Right atrium auricular region (tissue), 2 donors: ENCODE data around the gene ADAMTS14. TPM values are rescaled to one million over a fixed set of nuclear protein-coding genes. Genes with fewer than 3 reads are reported as not detected.
"Not testable (repeated sequence)": the region's sequence is repeated elsewhere in the genome, so short reads cannot be mapped to it uniquely, and the experiment has no call there.

Experiments
- DNase-seq: peaks from one replicate; pipeline ENCODE4 v3.0.0-alpha.2; 2019; ENCODE audit warnings: low spot score
- H3K27ac ChIP-seq, 2 donors: fragments of 200-600 bp; sonication (generic); 1 replicate in 1 of 2; 2 replicates in 1 of 2; pipeline ENCODE4 v1.5.1; 2016 to 2019
- H3K27me3 ChIP-seq, 2 donors: fragments of 200-600 bp; sonication (generic); one replicate each; pipeline versions ENCODE4 v1.5.1 to v1.6.0; 2017 to 2019
- H3K36me3 ChIP-seq: fragments of 200-600 bp; sonication (generic); one replicate; pipeline ENCODE4 v1.5.1; 2016
- H3K4me1 ChIP-seq, 2 donors: fragments of 200-600 bp; sonication (generic); one replicate each; pipeline versions ENCODE4 v1.5.1 to v1.6.0; 2017 to 2019
- H3K4me3 ChIP-seq, 2 donors: fragments of 200-600 bp; sonication (generic); 1 replicate in 1 of 2; 2 replicates in 1 of 2; pipeline ENCODE4 v1.5.1; 2017 to 2019; ENCODE audit warnings: mild to moderate bottlenecking in 1 of 2, moderate library complexity in 1 of 2
- H3K9me3 ChIP-seq, 2 donors: fragments of 200-600 bp; sonication (generic); one replicate each; pipeline ENCODE4 v1.5.1; 2019
- total RNA-seq, 2 donors: library from RNA; depleted of rRNA; stranded (reverse); fragments of >200 nt; gene quantifications; one replicate each; pipeline ENCODE4 v1.1.0, GENCODE V29; 2016
- TF ChIP-seq, protein P1 (sequence below), 2 donors: fragments of 200-600 bp; sonication (generic); IDR thresholded peaks; one replicate each; pipeline ENCODE4 v1.5.1; 2019; ENCODE audit warnings: antibody characterized with exemption in 2 of 2

Gene ADAMTS14
- total RNA-seq, 2 donors from 2014 or later = not detected

DNA sequence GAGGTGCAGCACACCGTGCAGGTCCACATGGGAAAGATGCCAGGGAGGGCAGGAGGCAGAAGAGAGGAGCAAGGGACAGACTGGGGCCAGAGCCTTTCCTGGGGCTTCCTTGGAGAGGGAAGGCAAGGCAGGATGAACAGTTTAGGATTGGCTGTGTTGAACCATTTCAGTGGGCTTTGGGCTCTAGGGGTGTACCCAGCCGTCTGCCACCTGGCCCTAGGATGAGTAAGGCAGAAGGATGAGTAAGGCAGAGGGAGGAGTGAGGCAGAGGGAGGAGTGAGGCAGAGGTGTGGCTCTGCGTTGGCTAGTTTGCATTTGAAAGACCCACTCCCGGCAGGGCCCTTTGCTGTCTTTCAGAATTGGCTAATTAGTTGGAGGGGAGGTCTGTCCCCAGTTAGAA lies 38.3 kb upstream of the ADAMTS14 start:
- peaks cover 0 to 6% of the 10 kb centered on the region in 2 donors for H3K9me3 ChIP-seq
- H3K36me3 ChIP-seq = no peaks in the 10 kb centered on the region
- H3K4me3 ChIP-seq = no peak overlapping the region
- no peaks in the 10 kb centered on the region for H3K4me1 ChIP-seq
- TF ChIP-seq, protein P1, sequence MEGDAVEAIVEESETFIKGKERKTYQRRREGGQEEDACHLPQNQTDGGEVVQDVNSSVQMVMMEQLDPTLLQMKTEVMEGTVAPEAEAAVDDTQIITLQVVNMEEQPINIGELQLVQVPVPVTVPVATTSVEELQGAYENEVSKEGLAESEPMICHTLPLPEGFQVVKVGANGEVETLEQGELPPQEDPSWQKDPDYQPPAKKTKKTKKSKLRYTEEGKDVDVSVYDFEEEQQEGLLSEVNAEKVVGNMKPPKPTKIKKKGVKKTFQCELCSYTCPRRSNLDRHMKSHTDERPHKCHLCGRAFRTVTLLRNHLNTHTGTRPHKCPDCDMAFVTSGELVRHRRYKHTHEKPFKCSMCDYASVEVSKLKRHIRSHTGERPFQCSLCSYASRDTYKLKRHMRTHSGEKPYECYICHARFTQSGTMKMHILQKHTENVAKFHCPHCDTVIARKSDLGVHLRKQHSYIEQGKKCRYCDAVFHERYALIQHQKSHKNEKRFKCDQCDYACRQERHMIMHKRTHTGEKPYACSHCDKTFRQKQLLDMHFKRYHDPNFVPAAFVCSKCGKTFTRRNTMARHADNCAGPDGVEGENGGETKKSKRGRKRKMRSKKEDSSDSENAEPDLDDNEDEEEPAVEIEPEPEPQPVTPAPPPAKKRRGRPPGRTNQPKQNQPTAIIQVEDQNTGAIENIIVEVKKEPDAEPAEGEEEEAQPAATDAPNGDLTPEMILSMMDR (IDR thresholded peaks at IDR 0.05) = no peak
- no peak overlapping the region for H3K27ac ChIP-seq
- DNase-seq = no peak
- no peaks in the 10 kb centered on the region for H3K27me3 ChIP-seq

DNA sequence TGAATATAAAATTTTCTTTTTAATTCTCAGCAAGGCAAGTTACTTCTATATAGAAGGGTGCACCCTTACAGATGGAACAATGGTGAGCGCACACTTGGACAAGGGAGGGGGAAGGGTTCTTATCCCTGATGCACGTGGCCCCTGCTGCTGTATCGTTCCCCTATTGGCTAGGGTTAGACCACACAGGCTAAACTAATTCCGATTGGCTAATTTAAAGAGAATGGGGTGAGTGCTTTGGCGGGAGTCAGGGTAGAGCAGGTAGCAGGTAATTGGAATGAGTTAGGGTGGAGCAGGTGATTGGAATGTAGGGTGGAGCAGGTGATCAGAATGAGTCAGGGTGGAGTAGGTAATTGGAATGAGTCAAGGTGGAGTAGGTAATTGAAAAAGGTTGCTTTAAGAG lies 37.8 kb upstream of the ADAMTS14 start:
- not testable (repeated sequence) for H3K36me3 ChIP-seq

DNA sequence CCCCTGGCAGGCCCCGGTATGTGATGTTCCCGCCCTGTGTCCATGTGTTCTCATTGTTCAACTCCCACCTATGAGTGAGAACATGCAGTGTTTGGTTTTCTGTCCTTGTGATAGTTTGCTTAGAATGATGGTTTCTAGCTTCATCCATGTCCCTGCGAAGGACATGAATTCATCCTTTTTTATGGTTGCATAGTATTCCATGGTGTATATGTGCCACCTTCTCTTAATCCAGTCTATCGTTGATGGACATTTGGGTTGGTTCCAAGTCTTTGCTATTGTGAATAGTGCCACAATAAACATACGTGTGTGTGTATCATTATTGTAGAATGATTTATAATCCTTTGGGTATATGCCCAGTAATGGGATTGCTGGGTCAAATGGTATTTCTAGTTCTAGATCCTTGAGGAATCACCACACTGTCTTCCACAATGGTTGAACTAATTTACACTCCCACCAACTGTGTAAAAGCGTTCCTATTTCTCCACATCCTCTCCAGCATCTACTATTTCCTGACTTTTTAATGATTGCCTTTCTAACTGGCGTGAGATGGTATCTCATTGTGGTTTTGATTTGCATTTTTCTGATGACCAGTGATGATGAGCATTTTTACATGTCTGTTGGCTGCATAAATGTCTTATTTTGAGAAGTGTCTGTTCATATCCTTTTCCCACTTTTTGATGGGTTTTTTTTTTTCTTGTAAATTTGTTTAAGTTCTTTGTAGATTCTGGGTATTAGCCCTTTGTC lies 32.5 kb upstream of the ADAMTS14 start:
- not testable (repeated sequence) for H3K27ac ChIP-seq, H3K36me3 ChIP-seq, H3K9me3 ChIP-seq, H3K4me3 ChIP-seq, H3K27me3 ChIP-seq, H3K4me1 ChIP-seq, DNase-seq

More for the DNA sequence above, 37.8 kb upstream of the ADAMTS14 start:
- not testable (repeated sequence) for H3K27me3 ChIP-seq, H3K4me1 ChIP-seq, H3K4me3 ChIP-seq, H3K27ac ChIP-seq, DNase-seq, H3K9me3 ChIP-seq

DNA sequence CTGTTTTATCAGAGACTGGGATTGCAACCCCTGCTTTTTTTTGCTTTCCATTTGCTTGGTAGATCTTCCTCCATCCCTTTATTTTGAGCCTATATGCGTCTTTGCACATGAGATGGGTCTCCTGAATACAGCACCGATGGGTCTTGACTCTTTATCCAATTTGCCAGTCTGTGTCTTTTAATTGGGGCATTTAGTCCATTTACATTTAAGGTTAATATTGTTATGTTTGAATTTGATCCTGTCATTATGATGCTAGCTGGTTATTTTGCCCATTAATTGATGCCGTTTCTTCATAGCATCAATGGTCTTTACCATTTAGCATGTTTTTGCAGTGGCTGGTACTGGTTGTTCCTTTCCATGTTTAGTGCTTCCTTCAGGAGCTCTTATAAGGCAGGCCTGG lies 29.0 kb upstream of the ADAMTS14 start:
- H3K4me1 ChIP-seq, H3K9me3 ChIP-seq, H3K36me3 ChIP-seq, H3K4me3 ChIP-seq, DNase-seq, H3K27ac ChIP-seq, H3K27me3 ChIP-seq: not testable (repeated sequence)

DNA sequence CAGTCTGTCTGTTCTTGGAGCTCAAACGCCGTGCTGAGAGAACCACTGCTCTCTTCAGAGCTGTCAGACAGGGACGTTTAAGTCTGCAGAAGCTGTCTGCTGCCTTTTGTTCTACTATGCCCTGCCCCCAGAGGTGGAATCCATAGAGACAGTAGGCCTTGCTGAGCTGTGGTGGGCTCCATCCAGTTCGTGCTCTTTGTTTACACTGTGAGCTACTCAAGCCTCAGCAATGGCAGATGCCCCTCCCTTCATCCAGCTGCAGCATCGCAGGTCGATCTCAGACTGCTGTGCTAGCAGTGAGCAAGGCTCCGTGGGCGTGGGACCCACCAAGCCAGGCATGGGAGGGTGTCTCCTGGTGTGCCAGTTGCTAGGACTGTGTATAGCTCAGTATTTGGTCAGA lies 27.3 kb upstream of the ADAMTS14 start:
- DNase-seq, H3K27ac ChIP-seq, H3K27me3 ChIP-seq, H3K4me3 ChIP-seq, H3K36me3 ChIP-seq, H3K4me1 ChIP-seq, H3K9me3 ChIP-seq: not testable (repeated sequence)

DNA sequence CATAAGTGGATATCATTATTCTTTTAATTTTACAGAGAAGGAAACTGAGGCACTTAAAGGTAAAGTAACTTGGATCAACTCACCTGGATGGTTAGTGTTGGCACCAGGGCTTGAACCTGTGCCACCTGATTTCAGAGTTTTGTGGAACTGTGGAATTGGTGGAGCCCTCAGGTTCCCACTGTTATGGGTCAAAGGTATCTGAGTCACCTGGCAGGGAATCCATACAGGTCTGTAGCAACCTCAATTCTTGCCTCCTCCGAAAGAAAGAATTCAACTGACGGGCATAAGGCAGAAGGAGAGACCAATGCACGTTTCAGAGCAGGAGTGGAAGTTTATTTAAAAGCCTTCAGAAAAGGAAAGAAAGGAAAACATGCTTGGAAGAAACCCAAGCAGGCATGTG lies 25.2 kb upstream of the ADAMTS14 start:
- Histone ChIP-seq H3K36me3 (no peaks in the 10 kb centered on the region), H3K4me3 (no peak overlapping the region), H3K9me3 (no peaks in the 10 kb centered on the region), H3K27me3 (no peaks in the 10 kb centered on the region), H3K27ac (no peak overlapping the region), H3K4me1 (no peaks in the 10 kb centered on the region)
- TF ChIP-seq, protein P1 (IDR thresholded peaks at IDR 0.05) = no peak
- DNase-seq = no peak

DNA sequence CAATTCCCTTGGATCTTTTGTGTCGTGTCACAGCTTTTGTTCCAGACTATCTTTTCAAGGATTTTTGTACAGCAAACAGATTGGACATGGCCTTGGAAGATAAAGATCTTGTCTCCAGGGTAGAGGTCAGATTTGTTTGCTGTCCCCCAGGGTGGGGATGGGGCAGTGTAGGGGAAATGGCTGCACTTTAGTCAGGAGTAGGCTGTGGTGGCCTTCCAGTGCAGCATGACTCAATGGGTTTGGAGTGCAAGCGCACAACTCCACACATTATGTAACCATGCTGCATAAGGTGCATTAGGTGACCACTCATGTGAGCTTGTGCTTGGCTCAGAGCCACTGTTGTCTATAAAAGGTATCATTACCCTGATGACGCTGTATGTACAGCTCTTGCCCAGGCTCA lies 23.9 kb upstream of the ADAMTS14 start:
- no peak for DNase-seq
- no peak overlapping the region for H3K4me3 ChIP-seq
- H3K27ac ChIP-seq = no peak overlapping the region
- no peaks in the 10 kb centered on the region for H3K27me3 ChIP-seq
- H3K36me3 ChIP-seq = no peaks in the 10 kb centered on the region
- peaks cover 0 to 9% of the 10 kb centered on the region in 2 donors for H3K4me1 ChIP-seq
- H3K9me3 ChIP-seq = no peaks in the 10 kb centered on the region
- TF ChIP-seq, protein P1 (IDR thresholded peaks at IDR 0.05) = no peak

DNA sequence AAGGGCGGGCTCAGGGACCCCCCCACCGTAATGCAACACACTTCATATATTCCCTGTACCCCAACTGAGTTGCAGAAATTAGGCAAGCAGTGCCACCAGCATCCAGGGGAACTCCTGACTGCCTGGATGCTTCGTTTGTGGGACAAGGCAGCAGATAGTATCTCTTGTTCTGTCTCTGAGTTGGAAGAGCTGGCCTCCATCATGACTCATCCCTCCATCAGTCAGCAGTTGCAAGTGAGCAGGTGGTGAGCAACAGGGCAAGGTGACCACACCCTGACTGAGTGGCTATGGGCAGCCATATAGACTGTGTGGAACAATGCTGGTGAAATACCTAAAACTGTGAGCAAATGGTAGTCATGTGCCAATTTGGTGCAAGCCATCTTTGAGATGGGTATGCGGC lies 22.8 kb upstream of the ADAMTS14 start:
- no peak overlapping the region for H3K27ac ChIP-seq
- TF ChIP-seq, protein P1 (IDR thresholded peaks at IDR 0.05) = no peak

More for the DNA sequence above, 22.8 kb upstream of the ADAMTS14 start:
- no peaks in the 10 kb centered on the region for H3K27me3 ChIP-seq
- no peaks in the 10 kb centered on the region for H3K36me3 ChIP-seq
- no peak for DNase-seq
- no peaks in the 10 kb centered on the region for H3K9me3 ChIP-seq
- peaks cover 0 to 15% of the 10 kb centered on the region in 2 donors for H3K4me1 ChIP-seq
- no peak overlapping the region for H3K4me3 ChIP-seq
